Activated naive CD4-positive, alpha-beta T cell treated with anti-CD3 and anti-CD28 coated beads, Interleukin-2, amount 50 U/mL, for 72 hours (primary cell): Measurements from ENCODE around the gene WDFY2. TPM values are rescaled to one million over a fixed set of nuclear protein-coding genes. Genes with fewer than 3 reads are reported as not detected.

Source experiments
- ATAC-seq, 2 donors: fragments of 150-1000 bp; cut with Tn5 transposase; 2 replicates each; pipeline ENCODE4 v1.10.0; 2021; ENCODE audit warnings: mild to moderate bottlenecking in 2 of 2, moderate library complexity in 2 of 2
- DNase-seq, 2 donors: peaks; one replicate each; pipeline ENCODE4 v3.0.0; 2021 to 2022; ENCODE audit warnings: low spot score in 2 of 2
- H3K27ac Mint-ChIP-seq, 2 donors: one replicate each; pipeline ENCODE4 v1.8.0; 2022; ENCODE audit warnings: mild to moderate bottlenecking in 2 of 2, mixed read lengths in 2 of 2
- H3K36me3 Mint-ChIP-seq, 2 donors: one replicate each; pipeline ENCODE4 v1.8.0; 2022; ENCODE audit warnings: mixed read lengths in 2 of 2
- H3K9me3 Mint-ChIP-seq, 2 donors: one replicate each; pipeline ENCODE4 v1.8.0; 2022; ENCODE audit warnings: mixed read lengths in 2 of 2
- total RNA-seq, 2 donors: library from RNA; stranded (reverse); gene quantifications; one replicate each; pipeline ENCODE4 v1.2.3, GENCODE V29; 2022

WDFY2 gene
- total RNA-seq, 2 donors from 2014 or later = 16.4 to 17.5 TPM

DNA sequence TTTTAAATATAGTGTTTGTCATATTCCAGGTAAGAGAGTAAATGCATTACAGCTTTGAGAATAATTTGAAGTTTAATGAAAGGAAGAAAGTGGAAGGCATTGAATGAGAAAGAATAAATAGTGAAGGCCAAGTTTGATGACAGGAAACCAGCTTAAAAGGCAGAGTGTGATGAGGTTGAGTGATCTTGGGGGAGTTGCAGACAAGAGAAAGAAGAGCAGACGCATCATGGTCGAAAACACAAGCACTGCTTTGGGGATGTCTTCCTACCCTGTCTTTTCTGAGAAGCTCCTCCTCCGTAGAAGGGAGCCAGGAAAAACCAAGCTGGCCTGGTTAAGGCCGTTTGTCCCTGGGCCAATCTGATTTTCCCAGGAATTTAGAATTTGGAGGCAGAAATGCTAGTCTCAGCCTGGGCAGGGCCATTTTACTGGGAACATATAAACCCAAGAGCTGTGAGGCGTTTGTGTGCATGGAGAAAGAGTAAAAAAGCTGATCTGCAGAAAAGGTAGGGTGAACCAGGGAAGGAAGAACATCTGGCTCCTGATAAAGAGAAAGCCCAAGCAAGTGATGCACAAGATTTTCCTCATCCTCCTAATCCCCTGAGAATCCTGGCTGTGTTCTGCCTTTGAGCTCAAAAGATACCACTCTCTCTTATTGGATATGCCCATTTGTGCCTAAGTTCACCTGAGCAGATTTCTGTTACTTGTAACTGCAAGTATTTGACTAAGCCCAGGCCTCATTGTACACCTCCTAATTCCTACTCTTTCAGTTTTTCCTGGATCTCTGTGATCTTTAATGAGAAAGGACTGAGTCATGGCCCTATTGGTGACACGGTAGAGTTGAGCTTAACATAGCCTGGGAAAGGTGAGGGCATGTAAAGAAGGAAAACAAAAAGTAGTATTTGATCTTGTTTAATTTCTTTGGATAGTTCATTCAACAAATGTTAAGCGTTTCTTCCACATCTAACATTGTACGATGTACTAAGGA is 80.0 kb downstream of the WDFY2 start:
- Mint-ChIP-seq H3K9me3 (no peaks in the 10 kb centered on the region), H3K27ac (peak overlapping the region in 1 of 2 donors; percentile 33)
- DNase-seq = no peak

DNA sequence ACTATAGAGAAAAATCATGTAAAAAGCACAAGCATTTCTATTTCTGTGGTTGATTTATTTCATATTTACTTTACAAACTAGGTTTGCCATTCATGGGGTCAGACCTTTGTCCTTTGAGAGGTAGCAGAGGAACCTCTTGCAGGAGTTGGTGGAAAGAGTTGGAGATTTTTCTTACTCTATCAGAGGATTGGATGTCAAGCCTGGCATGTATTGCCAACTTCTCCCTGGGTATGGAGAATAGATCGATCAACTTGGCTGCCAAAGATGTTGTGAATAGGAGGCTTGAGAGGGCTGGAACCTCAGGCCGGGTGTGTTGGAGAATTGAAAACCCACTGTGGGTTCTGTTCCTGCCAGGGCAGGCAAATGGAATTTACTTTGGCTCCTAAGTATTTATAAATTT is 81.2 kb downstream of the WDFY2 start:
- DNase-seq (no peak), ATAC-seq (no peak)
- Mint-ChIP-seq H3K9me3 (no peaks in the 10 kb centered on the region), H3K27ac (no peak overlapping the region), H3K36me3 (peaks cover 0 to 6% of the 10 kb centered on the region in 2 donors)

More for the DNA sequence above, 80.0 kb downstream of the WDFY2 start:
- ATAC-seq = no peak
- H3K36me3 Mint-ChIP-seq = peaks cover 0 to 11% of the 10 kb centered on the region in 2 donors

DNA sequence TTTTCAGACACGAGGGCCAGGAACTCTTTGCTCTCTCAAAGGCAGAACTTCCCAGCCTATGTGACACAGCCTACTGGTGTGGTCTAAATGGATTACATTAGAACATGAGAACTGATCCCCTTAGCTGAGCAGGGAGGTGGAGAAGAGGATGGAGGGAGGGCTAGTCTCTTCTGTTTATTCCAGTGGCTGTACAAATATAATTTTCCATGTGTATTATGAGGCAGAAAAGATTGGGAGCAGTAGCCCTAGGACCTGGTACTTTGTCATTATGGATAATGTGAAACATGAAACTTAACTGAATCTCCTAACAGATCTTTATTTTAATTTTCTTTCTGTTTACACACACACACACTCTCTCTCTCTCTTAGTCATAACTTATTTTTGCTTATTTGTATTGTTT is 82.1 kb downstream of the WDFY2 start:
- no peak for ATAC-seq
- H3K36me3 Mint-ChIP-seq = peaks cover 0 to 11% of the 10 kb centered on the region in 2 donors
- peaks cover 0 to 5% of the 10 kb centered on the region in 2 donors for H3K9me3 Mint-ChIP-seq
- no peak for DNase-seq
- no peak overlapping the region for H3K27ac Mint-ChIP-seq

DNA sequence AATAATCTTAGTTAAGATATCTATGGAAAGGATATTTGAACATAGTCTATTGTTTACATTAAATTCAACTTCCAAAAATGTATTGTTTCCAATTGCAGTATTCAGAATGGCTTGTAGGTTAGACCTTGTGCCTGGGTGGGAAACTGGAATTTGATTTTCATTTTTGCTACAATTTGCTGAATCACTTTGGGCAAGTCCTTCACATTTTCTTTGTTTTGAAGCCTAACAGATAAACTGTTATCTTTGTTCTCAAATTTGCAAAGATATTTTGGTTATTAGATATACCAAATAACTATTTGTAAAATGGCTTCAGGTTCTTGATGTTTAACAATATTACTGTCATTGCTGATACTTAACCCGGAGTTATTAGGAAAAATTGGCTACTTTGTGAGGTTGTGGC is 82.6 kb downstream of the WDFY2 start:
- ATAC-seq (no peak), DNase-seq (no peak)
- Mint-ChIP-seq H3K9me3 (peaks cover 0 to 5% of the 10 kb centered on the region in 2 donors), H3K27ac (no peak overlapping the region), H3K36me3 (peaks cover 0 to 11% of the 10 kb centered on the region in 2 donors)

DNA sequence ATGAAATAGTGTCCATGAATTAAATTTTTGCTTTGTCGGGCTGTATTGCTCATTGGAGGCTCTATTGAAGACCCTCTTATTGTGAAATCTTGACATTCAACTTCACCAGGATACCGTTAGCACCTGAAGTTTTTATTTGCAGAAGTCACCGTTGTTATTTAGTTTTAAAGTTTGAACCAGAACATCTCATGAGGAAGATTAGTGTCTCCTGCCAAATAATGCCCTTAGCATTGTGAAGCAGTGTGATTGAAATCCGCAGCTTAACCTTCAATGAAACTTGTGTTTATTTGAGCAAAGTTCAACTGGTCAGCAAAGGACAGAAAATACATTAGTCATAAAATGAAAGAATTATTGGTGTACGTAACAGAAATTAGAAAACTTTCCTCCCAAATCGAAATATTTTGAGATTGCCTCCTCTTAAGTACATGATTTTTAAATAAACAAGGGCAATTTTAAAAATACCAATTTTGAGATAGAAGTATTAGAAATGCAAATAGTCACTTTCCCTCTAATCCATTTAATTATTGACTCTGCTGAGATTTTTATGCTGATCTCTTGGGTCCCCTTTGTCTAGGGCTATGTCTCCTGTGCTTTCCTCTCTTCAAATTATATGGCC is 84.4 kb downstream of the WDFY2 start:
- no peak overlapping the region for H3K27ac Mint-ChIP-seq
- H3K36me3 Mint-ChIP-seq = peaks cover 0 to 17% of the 10 kb centered on the region in 2 donors
- DNase-seq (no peak), ATAC-seq (no peak)
- H3K9me3 Mint-ChIP-seq = peaks cover 0 to 14% of the 10 kb centered on the region in 2 donors

DNA sequence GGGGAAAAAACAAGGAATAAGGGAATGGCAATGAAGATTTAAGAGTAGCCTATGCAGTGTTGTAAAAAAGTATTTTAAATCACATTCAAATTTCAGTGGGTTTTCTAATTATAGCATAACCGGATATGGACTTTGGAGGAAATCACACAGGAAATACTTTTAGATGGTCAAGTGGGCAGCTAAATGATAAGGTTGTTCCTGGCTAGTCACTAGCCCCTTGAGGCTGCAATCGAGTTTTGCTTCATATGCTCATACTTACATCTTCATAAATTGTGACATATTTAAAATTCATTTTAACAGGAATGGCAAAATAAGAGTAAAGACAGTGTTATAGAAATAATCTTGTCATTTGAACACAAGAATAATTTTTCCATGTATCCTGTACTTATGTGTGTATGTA is 88.9 kb downstream of the WDFY2 start:
- H3K36me3 Mint-ChIP-seq = peaks cover 0 to 12% of the 10 kb centered on the region in 2 donors

DNA sequence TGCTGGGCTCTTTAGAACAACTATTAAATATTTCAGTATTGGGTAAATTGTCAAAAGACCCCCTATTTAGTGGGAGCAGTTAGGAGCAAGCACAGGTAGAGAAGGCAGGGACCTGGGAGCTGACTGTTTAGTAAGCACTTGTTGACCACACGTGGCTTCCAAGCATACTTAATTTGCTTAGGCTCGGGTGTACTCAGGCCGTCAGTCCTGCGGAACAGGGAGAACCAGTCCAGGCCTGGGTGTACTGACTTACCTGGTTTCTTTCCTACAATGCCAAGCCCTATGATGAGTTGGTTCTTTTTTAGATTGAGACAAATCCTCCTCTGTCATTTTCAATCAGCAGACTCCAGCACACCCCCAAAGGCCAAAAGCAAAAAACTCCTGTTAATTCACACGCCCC is 90.0 kb downstream of the WDFY2 start:
- ATAC-seq = no peak
- Mint-ChIP-seq H3K36me3 (peaks cover 0 to 12% of the 10 kb centered on the region in 2 donors), H3K9me3 (peaks cover 0 to 14% of the 10 kb centered on the region in 2 donors), H3K27ac (no peak overlapping the region)
- DNase-seq = no peak

More for the DNA sequence above, 88.9 kb downstream of the WDFY2 start:
- DNase-seq (no peak), ATAC-seq (no peak)
- Mint-ChIP-seq H3K27ac (no peak overlapping the region), H3K9me3 (peaks cover 0 to 14% of the 10 kb centered on the region in 2 donors)

DNA sequence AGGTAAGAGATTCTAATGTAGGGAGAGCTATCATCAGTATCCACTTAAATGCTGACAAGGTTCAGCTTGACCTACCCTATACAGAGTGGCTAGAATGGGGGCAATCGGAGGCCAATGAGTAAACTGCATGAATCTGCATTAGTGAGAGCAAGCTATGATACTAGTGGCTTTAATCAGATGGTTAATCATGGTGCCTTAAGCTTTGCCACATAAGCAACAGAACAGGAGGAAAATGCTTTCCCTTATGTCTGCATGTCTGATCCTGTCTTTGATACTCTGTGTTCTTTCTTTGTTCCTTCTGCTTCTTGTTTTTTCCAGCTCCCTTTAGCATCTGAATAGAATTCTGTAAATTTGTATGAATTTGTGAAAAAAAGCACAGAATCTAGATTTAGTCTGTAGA is 91.1 kb downstream of the WDFY2 start:
- peaks cover 0 to 12% of the 10 kb centered on the region in 2 donors for H3K36me3 Mint-ChIP-seq
- no peak overlapping the region for H3K27ac Mint-ChIP-seq
- no peak for DNase-seq
- peaks cover 0 to 14% of the 10 kb centered on the region in 2 donors for H3K9me3 Mint-ChIP-seq
- ATAC-seq = no peak

DNA sequence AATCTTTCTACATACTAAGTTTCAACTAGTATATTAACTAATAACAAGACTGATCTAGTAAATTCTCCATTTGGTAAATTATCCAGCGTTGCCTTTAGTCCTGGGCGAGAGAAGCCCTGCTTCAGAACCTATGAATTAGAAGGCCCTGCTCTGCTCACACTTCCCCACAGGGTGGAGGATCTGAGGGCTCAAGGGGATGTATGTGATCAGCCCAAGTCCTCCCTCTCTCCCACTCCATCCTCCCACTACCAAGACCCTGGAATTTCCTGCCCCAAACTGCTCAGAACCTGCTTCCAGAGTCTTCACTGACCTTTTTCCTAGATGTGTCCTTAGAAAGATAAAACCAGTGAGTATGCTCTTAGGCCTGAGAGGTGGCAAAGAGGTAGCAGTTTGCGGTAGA is 91.6 kb downstream of the WDFY2 start:
- ATAC-seq = no peak
- peaks cover 0 to 13% of the 10 kb centered on the region in 2 donors for H3K9me3 Mint-ChIP-seq
- no peak for DNase-seq
- peaks cover 0 to 12% of the 10 kb centered on the region in 2 donors for H3K36me3 Mint-ChIP-seq
- H3K27ac Mint-ChIP-seq = no peak overlapping the region

DNA sequence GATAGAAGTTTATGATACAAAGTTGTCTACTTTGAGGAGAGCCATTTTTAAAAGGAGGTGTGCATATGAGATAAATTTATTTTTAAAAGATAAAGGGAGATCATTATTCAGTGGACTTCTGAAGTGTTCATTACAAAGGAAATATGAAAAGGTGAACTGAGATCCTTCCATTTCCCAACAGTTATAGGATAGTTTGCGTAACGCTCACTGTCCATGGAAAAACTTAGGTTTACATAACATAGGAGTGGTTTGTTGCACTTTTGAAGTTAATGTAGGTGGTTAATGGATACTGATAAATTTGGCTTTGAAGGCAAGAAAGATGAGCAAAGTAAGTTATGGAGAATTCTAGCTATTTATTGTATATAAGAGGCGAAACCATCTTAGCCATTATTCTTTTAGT is 92.5 kb downstream of the WDFY2 start:
- DNase-seq = no peak
- Mint-ChIP-seq H3K36me3 (peaks cover 0 to 7% of the 10 kb centered on the region in 2 donors), H3K9me3 (peaks cover 0 to 9% of the 10 kb centered on the region in 2 donors), H3K27ac (no peak overlapping the region)
- no peak for ATAC-seq

DNA sequence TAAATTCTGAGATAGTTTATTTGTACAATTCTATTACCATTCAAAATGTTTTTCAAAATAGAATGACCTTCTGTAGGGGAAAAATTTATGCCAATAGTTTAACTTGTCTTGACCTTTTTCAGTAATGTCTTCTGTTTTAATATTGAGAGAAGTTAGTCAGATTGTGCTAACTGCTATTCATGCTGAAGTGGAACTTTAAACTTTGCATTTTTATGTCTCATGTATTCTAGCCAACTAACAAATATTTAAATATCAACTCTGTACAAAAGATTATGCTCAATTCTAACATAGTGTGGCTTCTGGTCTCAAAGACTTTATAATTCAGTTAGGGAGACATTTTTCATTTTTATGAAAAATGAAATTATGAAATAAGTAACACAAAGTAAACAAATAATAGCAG is 94.2 kb downstream of the WDFY2 start:
- H3K27ac Mint-ChIP-seq = no peak overlapping the region
- no peaks in the 10 kb centered on the region for H3K36me3 Mint-ChIP-seq
- DNase-seq (no peak), ATAC-seq (no peak)
- no peaks in the 10 kb centered on the region for H3K9me3 Mint-ChIP-seq

DNA sequence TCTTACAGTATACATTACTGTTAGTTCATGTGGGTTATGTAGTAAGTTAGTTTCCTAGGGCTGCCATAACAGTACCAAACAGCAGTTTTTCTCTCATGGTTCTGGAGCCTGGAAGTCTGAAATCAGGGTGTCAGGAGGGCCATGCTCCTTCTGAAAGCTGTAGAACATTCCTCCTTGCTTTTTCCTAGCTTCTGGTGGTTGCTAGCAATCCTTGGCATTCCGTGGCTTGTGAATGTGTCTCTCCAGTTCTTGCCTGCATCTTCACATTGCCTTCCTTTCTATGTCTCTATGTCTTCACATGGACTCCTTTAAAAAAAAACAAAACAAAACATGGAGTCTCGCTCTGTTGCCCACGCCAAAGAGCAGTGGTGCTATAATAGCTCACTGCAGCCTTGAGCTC is 95.4 kb downstream of the WDFY2 start:
- Mint-ChIP-seq H3K27ac (no peak overlapping the region), H3K9me3 (no peaks in the 10 kb centered on the region), H3K36me3 (no peaks in the 10 kb centered on the region)
- no peak for DNase-seq
- no peak for ATAC-seq

DNA sequence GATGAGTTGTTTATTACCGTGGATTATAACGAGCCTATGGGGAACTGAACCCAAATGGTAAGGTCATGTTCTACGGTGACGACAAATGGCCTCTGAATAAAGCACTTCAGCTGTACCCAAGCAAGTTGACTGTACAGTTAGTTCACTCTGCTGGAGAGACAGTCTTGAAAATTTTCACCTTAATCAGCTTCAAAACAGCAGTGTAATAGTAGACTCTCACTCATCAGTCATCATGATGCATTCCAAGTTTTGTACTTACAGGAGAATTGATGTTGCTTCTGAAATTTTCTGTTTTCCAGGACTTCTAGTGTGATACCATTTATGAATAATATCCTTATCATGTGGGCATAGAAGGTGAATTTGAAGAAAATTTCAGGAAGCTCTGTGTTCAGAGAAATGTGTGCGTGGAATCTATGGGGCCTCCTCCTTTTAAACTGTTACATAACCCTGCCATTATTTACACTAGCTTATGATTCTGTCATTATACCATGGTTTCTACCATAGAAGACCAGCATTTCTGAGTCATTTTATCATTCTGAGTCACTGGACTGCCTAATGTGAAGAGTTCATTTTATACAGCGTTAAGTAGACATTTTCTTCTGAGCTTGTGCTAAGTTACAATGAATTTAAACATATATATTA is 96.9 kb downstream of the WDFY2 start:
- no peaks in the 10 kb centered on the region for H3K36me3 Mint-ChIP-seq
- H3K9me3 Mint-ChIP-seq = no peaks in the 10 kb centered on the region
- peak; percentile 76 to 97 for ATAC-seq
- no peak overlapping the region for H3K27ac Mint-ChIP-seq
- no peak for DNase-seq

DNA sequence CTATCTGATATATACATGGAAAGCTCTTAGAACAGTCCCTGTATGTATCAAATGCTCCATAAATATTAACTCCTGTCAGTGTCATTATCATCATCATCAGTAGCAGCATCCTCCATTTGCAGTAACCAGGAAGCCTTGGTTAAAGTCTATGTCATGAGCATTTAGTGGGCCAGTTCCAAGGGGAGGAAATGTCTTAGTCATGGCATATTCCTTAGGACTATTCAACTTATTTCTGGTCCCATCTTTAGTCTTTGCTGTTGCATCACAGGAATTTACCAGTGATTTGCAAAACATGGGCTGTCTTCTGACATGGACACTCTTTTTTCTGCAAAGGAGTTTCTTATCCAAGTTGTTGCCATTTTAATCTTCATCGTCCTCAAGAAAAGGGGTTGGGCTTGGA is 98.4 kb downstream of the WDFY2 start:
- no peaks in the 10 kb centered on the region for H3K9me3 Mint-ChIP-seq
- H3K36me3 Mint-ChIP-seq = no peaks in the 10 kb centered on the region
- no peak overlapping the region for H3K27ac Mint-ChIP-seq
- DNase-seq (no peak), ATAC-seq (no peak)

DNA sequence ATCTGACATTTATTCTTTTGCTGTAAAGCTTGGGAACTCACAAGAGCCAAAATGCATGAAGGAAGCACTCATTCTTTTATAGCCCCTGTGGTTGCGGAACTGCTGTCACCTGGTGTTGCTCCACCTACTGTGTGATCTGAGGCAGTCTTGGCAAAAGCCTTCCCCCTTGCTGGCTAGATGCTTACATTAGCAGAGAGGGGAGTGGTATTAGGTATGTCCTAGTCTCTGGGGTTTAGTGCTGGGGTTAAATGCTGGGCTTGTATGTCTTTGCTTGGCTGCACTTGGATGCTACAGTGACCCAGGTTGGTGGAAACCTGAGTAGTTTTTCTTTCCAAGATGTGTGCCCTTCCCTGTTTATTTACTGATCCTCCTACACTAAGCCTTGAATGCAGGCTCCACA is 99.3 kb downstream of the WDFY2 start:
- Mint-ChIP-seq H3K27ac (no peak overlapping the region), H3K36me3 (no peaks in the 10 kb centered on the region), H3K9me3 (no peaks in the 10 kb centered on the region)
- ATAC-seq (no peak), DNase-seq (no peak)

DNA sequence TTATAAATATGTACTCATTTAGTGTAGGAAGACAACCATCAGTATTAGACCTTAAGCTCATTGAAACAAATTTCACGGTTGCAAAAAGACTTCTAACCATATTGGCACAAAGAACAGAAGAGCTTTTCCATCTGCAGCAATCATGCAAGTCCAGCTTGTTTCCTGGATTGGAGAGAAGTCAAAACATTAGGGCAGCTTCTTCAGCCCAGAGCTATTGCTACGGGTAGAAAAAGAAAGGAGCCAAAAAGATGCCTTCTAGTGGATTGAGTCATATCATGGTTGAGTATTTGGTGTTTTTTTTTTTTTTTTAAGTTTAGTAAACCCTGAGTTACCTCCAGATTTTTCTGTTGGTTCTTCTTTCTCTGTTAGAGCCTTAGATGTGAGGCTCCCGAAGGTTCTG is 99.8 kb downstream of the WDFY2 start:
- DNase-seq (no peak), ATAC-seq (no peak)
- Mint-ChIP-seq H3K9me3 (no peaks in the 10 kb centered on the region), H3K27ac (no peak overlapping the region), H3K36me3 (no peaks in the 10 kb centered on the region)
